DMS114 treated with DMSO at 0.1 percent for 48 hours (cell line): ENCODE measurements around the gene INTS7.

Source experiments
- DNase-seq: peaks from one replicate; lab custom pipeline; 2025; ENCODE audit not compliant: unreplicated experiment; lab: John Stamatoyannopoulos, UW

The INTS7 gene

GRCh38 chr1:212035123-212035834 lies at the start of gene INTS7, which contains the start of gene DTL:
TSS of gene INTS7 (minus strand) at chr1:212035557. CDS start at chr1:212035437, 120 bp downstream.
TSS of gene DTL (plus strand) at chr1:212035748. CDS start at chr1:212035891, 143 bp downstream.
- peak; percentile 99 for DNase-seq

GRCh38 chr1:212082765-212083406 lies 47.5 kb upstream of the INTS7 start:
- DNase-seq: no peak

- DNase-seq: no peak
Measured at GRCh38 chr1:212078826-212079225, 43.5 kb upstream of the INTS7 start.

GRCh38 chr1:212077028-212077427 lies 41.7 kb upstream of the INTS7 start:
- no peak for DNase-seq

- no peak for DNase-seq
Measured at GRCh38 chr1:212074856-212075255, 39.5 kb upstream of the INTS7 start.

- DNase-seq: no peak
Measured at GRCh38 chr1:212074313-212074712, 39.0 kb upstream of the INTS7 start.

- DNase-seq: no peak
Measured at GRCh38 chr1:212073490-212073889, 38.1 kb upstream of the INTS7 start.

GRCh38 chr1:212072047-212072446 lies 36.7 kb upstream of the INTS7 start:
- no peak for DNase-seq

- peak; percentile 24 for DNase-seq
Measured at GRCh38 chr1:212070720-212071302, 35.5 kb upstream of the INTS7 start.

GRCh38 chr1:212067787-212068186 lies 32.4 kb upstream of the INTS7 start:
- no peak for DNase-seq

- DNase-seq: peak; percentile 46
Measured at GRCh38 chr1:212062832-212063438, 27.6 kb upstream of the INTS7 start.

GRCh38 chr1:212060632-212061472 lies 25.5 kb upstream of the INTS7 start:
- DNase-seq: no peak

- no peak for DNase-seq
Measured at GRCh38 chr1:212055333-212055732, 20.0 kb upstream of the INTS7 start.

- DNase-seq: no peak
Measured at GRCh38 chr1:212053993-212054392, 18.6 kb upstream of the INTS7 start.

- DNase-seq: no peak
Measured at GRCh38 chr1:212045981-212046380, 10.6 kb upstream of the INTS7 start.

GRCh38 chr1:212044851-212045250 lies 9.5 kb upstream of the INTS7 start:
- no peak for DNase-seq

- DNase-seq: no peak
Measured at GRCh38 chr1:212042436-212042835, 7.1 kb upstream of the INTS7 start.

GRCh38 chr1:212040629-212041412 lies 5.5 kb upstream of the INTS7 start:
- no peak for DNase-seq

- no peak for DNase-seq
Measured at GRCh38 chr1:212039622-212040021, 4.3 kb upstream of the INTS7 start.

GRCh38 chr1:212037900-212038299 lies 2.5 kb upstream of the INTS7 start:
- DNase-seq: no peak
